IMR-90 (cell line): ENCODE measurements around the gene ALPK3. TPM values are rescaled to one million over a fixed set of nuclear protein-coding genes. Genes with fewer than 3 reads are reported as not detected.
A peak's percentile ranks its signal among the peaks of the same experiment; 100 is the strongest.

ENCODE experiments used
- ATAC-seq: fragments of 200-7000 bp; cut with Tn5 transposase; 2 replicates; pipeline ENCODE4 v1.9.1; 2020; ENCODE audit warnings: low read depth, mild to moderate bottlenecking, moderate library complexity
- BruUV-seq: library from RNA; stranded (reverse); fragments of 400-500 nt; replicated peaks from 2 replicates; lab custom pipeline; 2021; lab: Mats Ljungman, UMichigan
- CTCF ChIA-PET: fragments of 300-600 bp; formaldehyde crosslinking; extraction: SDS; loops from one replicate; lab custom pipeline; 2021; ENCODE audit warnings: antibody characterized with exemption; lab: Yijun Ruan, JAX
- POLR2A ChIA-PET: fragments of 300-600 bp; sonication (Branson Sonifier 250); formaldehyde crosslinking; loops from one replicate; lab custom pipeline; 2022; ENCODE audit warnings: antibody characterized with exemption; ENCODE audit not compliant: unreplicated experiment; lab: Charles Lee
- DNase-seq: peaks from one replicate; pipeline ENCODE4 v3.0.0; 2013
- H2AFZ ChIP-seq: replicated peaks from 2 replicates; pipeline ENCODE3; 2013; ENCODE audit warnings: low read length, mild to moderate bottlenecking; ENCODE audit not compliant: poor library complexity
- H2AK5ac ChIP-seq: 2 replicates; pipeline ENCODE4 v1.6.1; 2013; ENCODE audit warnings: low read depth, low read length, inconsistent platforms
- H2AK9ac ChIP-seq: replicated peaks from 2 replicates; pipeline ENCODE3; 2013; ENCODE audit warnings: mild to moderate bottlenecking, low read depth, low read length, moderate library complexity; ENCODE audit not compliant: poor library complexity
- H2BK120ac ChIP-seq: 2 replicates; pipeline ENCODE4 v1.6.1; 2013; ENCODE audit warnings: low read depth, low read length, inconsistent platforms
- H2BK15ac ChIP-seq: 3 replicates; pipeline ENCODE4 v1.6.1; 2013; ENCODE audit warnings: low read depth, low read length, inconsistent platforms
- H2BK20ac ChIP-seq: 2 replicates; pipeline ENCODE4 v1.6.1; 2013; ENCODE audit warnings: low read depth, mild to moderate bottlenecking, inconsistent platforms, low read length, moderate library complexity
- H2BK5ac ChIP-seq: 2 replicates; pipeline ENCODE4 v1.6.1; 2013; ENCODE audit warnings: mild to moderate bottlenecking, low read depth, low read length, inconsistent platforms; ENCODE audit not compliant: poor library complexity, severe bottlenecking
- H3K14ac ChIP-seq: replicated peaks from 2 replicates; pipeline ENCODE4 v1.6.1; 2013; ENCODE audit warnings: low read depth, low read length, inconsistent platforms
- H3K18ac ChIP-seq: 2 replicates; pipeline ENCODE4 v1.6.1; 2013; ENCODE audit warnings: low read depth, low read length, control low read depth
- H3K23ac ChIP-seq: 2 replicates; pipeline ENCODE4 v1.6.1; 2013; ENCODE audit warnings: low read depth, low read length, inconsistent platforms
- H3K27ac ChIP-seq: 2 replicates; pipeline ENCODE4 v1.5.1; 2013; ENCODE audit warnings: mild to moderate bottlenecking, control low read depth, low read length; ENCODE audit not compliant: insufficient read depth
- H3K27me3 ChIP-seq: 2 replicates; pipeline ENCODE4 v1.6.1; 2013; ENCODE audit warnings: low read length; ENCODE audit not compliant: control insufficient read depth, insufficient read depth
- H3K36me3 ChIP-seq: 2 replicates; pipeline ENCODE4 v1.6.1; 2013; ENCODE audit warnings: low read length, mixed read lengths; ENCODE audit not compliant: control insufficient read depth, insufficient read depth
- H3K4ac ChIP-seq: 2 replicates; pipeline ENCODE4 v1.6.1; 2013; ENCODE audit warnings: low read depth, low read length, inconsistent platforms
- H3K4me1 ChIP-seq: 2 replicates; pipeline ENCODE4 v1.6.1; 2013; ENCODE audit warnings: low read length, mixed read lengths; ENCODE audit not compliant: control insufficient read depth, insufficient read depth
- H3K4me2 ChIP-seq: 2 replicates; pipeline ENCODE4 v1.6.1; 2013; ENCODE audit warnings: low read depth, mild to moderate bottlenecking, control low read depth, low read length, moderate library complexity
- H3K4me3 ChIP-seq: 2 replicates; pipeline ENCODE4 v1.5.1; 2013; ENCODE audit warnings: low read depth, mild to moderate bottlenecking, control low read depth, low read length, moderate library complexity; ENCODE audit not compliant: insufficient read depth
- H3K56ac ChIP-seq: 2 replicates; pipeline ENCODE4 v1.6.1; 2013; ENCODE audit warnings: low read length, inconsistent platforms; ENCODE audit not compliant: insufficient read depth; ENCODE audit errors: extremely low read depth
- H3K79me1 ChIP-seq, 2 experiments: 2 replicates each; pipeline ENCODE4 v1.6.1; 2013; ENCODE audit warnings: low read length in 2 of 2, inconsistent platforms in 1 of 2, low read depth in 1 of 2
- H3K9ac ChIP-seq: 2 replicates; pipeline ENCODE4 v1.6.1; 2013; ENCODE audit warnings: low read depth, low read length, control low read depth
- H3K9me1 ChIP-seq: 2 replicates; pipeline ENCODE4 v1.6.1; 2013; ENCODE audit warnings: low read length, inconsistent platforms; ENCODE audit not compliant: insufficient read depth
- H3K9me3 ChIP-seq: 2 replicates; pipeline ENCODE4 v1.6.1; 2013; ENCODE audit warnings: low read length; ENCODE audit not compliant: control insufficient read depth, insufficient read depth
- H4K20me1 ChIP-seq: 2 replicates; pipeline ENCODE4 v1.6.1; 2013; ENCODE audit warnings: low read length, inconsistent platforms; ENCODE audit not compliant: insufficient read depth
- H4K5ac ChIP-seq: 2 replicates; pipeline ENCODE4 v1.6.1; 2013; ENCODE audit warnings: mild to moderate bottlenecking, low read depth, low read length, control low read depth
- H4K8ac ChIP-seq, 2 experiments: 2 replicates each; pipeline ENCODE4 v1.6.1; 2013; ENCODE audit warnings: low read depth in 2 of 2, low read length in 2 of 2, control low read depth in 1 of 2, inconsistent platforms in 1 of 2
- H4K91ac ChIP-seq: 2 replicates; pipeline ENCODE4 v1.6.1; 2013; ENCODE audit warnings: low read depth, low read length, inconsistent platforms; ENCODE audit not compliant: insufficient read depth
- BHLHE40 ChIP-seq: fragments of 150-350 bp; IDR thresholded peaks from 2 replicates; pipeline ENCODE4 v1.6.1; 2016; ENCODE audit warnings: mild to moderate bottlenecking, low read depth, low read length
- CEBPB ChIP-seq: IDR thresholded peaks from 2 replicates; pipeline ENCODE4 v1.6.1; 2012; ENCODE audit warnings: low read depth, low read length, improper control_type of control experiment
- FOS ChIP-seq: fragments of 150-350 bp; IDR thresholded peaks from 2 replicates; pipeline ENCODE4 v1.6.1; 2016; ENCODE audit warnings: low read depth, low read length
- MXI1 ChIP-seq: IDR thresholded peaks from 2 replicates; pipeline ENCODE4 v1.6.1; 2012; ENCODE audit warnings: low read depth, mild to moderate bottlenecking, low read length, moderate library complexity, borderline replicate concordance
- RAD21 ChIP-seq: IDR thresholded peaks from 2 replicates; pipeline ENCODE4 v1.6.1; 2012; ENCODE audit warnings: low read length, improper control_type of control experiment
- RCOR1 ChIP-seq: IDR thresholded peaks from 2 replicates; pipeline ENCODE4 v1.6.1; 2012; ENCODE audit warnings: mild to moderate bottlenecking, low read length, improper control_type of control experiment; ENCODE audit not compliant: insufficient replicate concordance
- WGBS, 2 experiments: methylation state at CpG; one replicate each; pipeline versions ENCODE4 v1.1.5 to v1.1.7; 2013; ENCODE audit warnings: missing lambda C conversion rate in 2 of 2; ENCODE audit not compliant: insufficient read length in 1 of 2; ENCODE audit errors: extremely low coverage in 2 of 2; 5-methylcytosine and 5-hydroxymethylcytosine counted together
- dilution Hi-C: fragments of 300-500 bp; cut with HindIII; formaldehyde crosslinking; loops from one replicate; pipeline ENCODE4 v1.14.3; 2018; ENCODE audit warnings: low sequenced_read_pairs; ENCODE audit not compliant: unreplicated experiment
- in situ Hi-C: fragments of 300-500 bp; cut with MboI; formaldehyde crosslinking; loops from 3 replicates; pipeline ENCODE4 v1.14.3; 2019; ENCODE audit warnings: low sequenced_read_pairs, inconsistent platforms, mixed read lengths
- intact Hi-C: fragments of 100-400 bp; cut with micrococcal nuclease; formaldehyde crosslinking; loops from 2 replicates; pipeline ENCODE4 v1.10.0; 2022
- polyA plus RNA-seq, 3 experiments: library from polyadenylated mRNA; depleted of rRNA; stranded (reverse); fragments of >200 nt; gene quantifications; 2 replicates each; pipeline ENCODE4 v1.2.3, GENCODE V29; 2012; ENCODE audit warnings: low replicate concordance in 1 of 3
- total RNA-seq: library from RNA; depleted of rRNA; stranded (reverse); fragments of >200 nt; gene quantifications from 2 replicates; pipeline ENCODE4 v1.2.3, GENCODE V29; 2012

ALPK3 gene
- total and polyA plus RNA-seq, 2 of the 4 experiments (the other 2 are of a cell fraction), result under 0.01 to 0.26 TPM

- intact Hi-C loops (no loop called here), dilution Hi-C loops (no loop called here)
- DNase-seq, result peak; percentile 87
Measured at GRCh38 chr15:84797212-84797611, 19.9 kb upstream of the ALPK3 start.

More at GRCh38 chr15:84797212-84797611, 19.9 kb upstream of the ALPK3 start:
- H3K27me3 ChIP-seq, result no peaks in the 10 kb centered on the region
- no peak overlapping the region for H2BK15ac ChIP-seq
- no peak overlapping the region for H3K56ac ChIP-seq
- H3K9me1 ChIP-seq, result peaks cover 16% of the 10 kb centered on the region
- H2AK9ac ChIP-seq, result peak overlapping the region; percentile 83
- ChIA-PET CTCF (no interaction called here), POLR2A (no interaction called here)
- in situ Hi-C loops, result no loop called here
- no peak overlapping the region for H3K4me3 ChIP-seq
- H2BK120ac ChIP-seq, result no peak overlapping the region
- no peak overlapping the region for H3K27ac ChIP-seq
- peaks cover 10% of the 10 kb centered on the region; the same call in 1 of the 2 replicates for H4K20me1 ChIP-seq
- TF ChIP-seq FOS, result peak; percentile 51; the same call in 1 of the 2 replicates
- peak; percentile 72 for TF ChIP-seq CEBPB
- TF ChIP-seq MXI1, result no peak
- no peak for TF ChIP-seq BHLHE40
- no peak for TF ChIP-seq RCOR1
- TF ChIP-seq RAD21, result no peak
- no peaks in the 10 kb centered on the region for H3K9me3 ChIP-seq
- peak overlapping the region; percentile 47 for H2BK5ac ChIP-seq
- H3K4ac ChIP-seq, result 0 out of 2 replicates have a peak overlapping the region, but pooled peaks have one; percentile 23
- H2AK5ac ChIP-seq, result peak overlapping the region; percentile 57; the same call in 1 of the 2 replicates
- no peak overlapping the region for H4K5ac ChIP-seq
- WGBS, 2 experiments, result no CpG with 5 or more reads among the region's 4 CpGs
- no peak overlapping the region for H2BK20ac ChIP-seq
- H3K4me1 ChIP-seq, result peaks cover 6% of the 10 kb centered on the region
- no peak overlapping the region for H3K18ac ChIP-seq
- no peak overlapping the region for H4K8ac ChIP-seq
- peaks cover 48% of the 10 kb centered on the region for H3K36me3 ChIP-seq
- H3K4me2 ChIP-seq, result no peak overlapping the region
- BruUV-seq, result no TSS peak
- H3K9ac ChIP-seq, result no peak overlapping the region
- ATAC-seq, result peak; percentile 93
- H2AFZ ChIP-seq, result no peak overlapping the region
- H3K79me1 ChIP-seq, result peaks cover 25 to 42% of the 10 kb centered on the region in 2 experiments
- H3K23ac ChIP-seq, result 0 out of 2 replicates have a peak overlapping the region, but pooled peaks have one; percentile 8
- peak overlapping the region; percentile 52; the same call in 1 of the 2 replicates for H3K14ac ChIP-seq
- no peak overlapping the region; the same call in 1 of the 2 replicates for H4K91ac ChIP-seq
